NCI-H2171 (cell line): ENCODE results near the gene SAMD8.
"Not testable (repeated sequence)": the region's sequence is repeated elsewhere in the genome, so short reads cannot be mapped to it uniquely, and the experiment has no call there.

Source experiments
- DNase-seq: peaks from one replicate; lab custom pipeline; 2025; lab: John Stamatoyannopoulos, UW

Gene SAMD8

GRCh38 chr10:75140246-75140645, 28.8 kb downstream of the SAMD8 start:
- no peak for DNase-seq

- DNase-seq = no peak
These were observed 31.9 kb downstream of the SAMD8 start for GRCh38 chr10:75143353-75143752.

- DNase-seq = no peak
These were observed 34.1 kb downstream of the SAMD8 start for GRCh38 chr10:75145590-75145989.

GRCh38 chr10:75146780-75147179, 35.3 kb downstream of the SAMD8 start:
- DNase-seq = no peak

- DNase-seq = no peak
These were observed 39.2 kb downstream of the SAMD8 start for GRCh38 chr10:75150656-75151055.

- no peak for DNase-seq
These were observed 48.1 kb downstream of the SAMD8 start for GRCh38 chr10:75159519-75159918.

GRCh38 chr10:75165684-75166622, 54.5 kb downstream of the SAMD8 start:
- DNase-seq = no peak

- no peak for DNase-seq
These were observed 55.1 kb downstream of the SAMD8 start for GRCh38 chr10:75166623-75166972.

- no peak for DNase-seq
These were observed 56.8 kb downstream of the SAMD8 start for GRCh38 chr10:75168275-75168674.

GRCh38 chr10:75170215-75170614, 58.8 kb downstream of the SAMD8 start:
- DNase-seq = no peak

GRCh38 chr10:75175046-75175445, 63.6 kb downstream of the SAMD8 start:
- DNase-seq = no peak

GRCh38 chr10:75176046-75176445, 64.6 kb downstream of the SAMD8 start:
- DNase-seq = no peak

- DNase-seq = no peak
These were observed 65.3 kb downstream of the SAMD8 start for GRCh38 chr10:75176736-75177135.

- DNase-seq = no peak
These were observed 68.3 kb downstream of the SAMD8 start for GRCh38 chr10:75179657-75180177.

GRCh38 chr10:75180592-75180991, 69.1 kb downstream of the SAMD8 start:
- DNase-seq = no peak

- no peak for DNase-seq
These were observed 69.6 kb downstream of the SAMD8 start for GRCh38 chr10:75181073-75181472.

- no peak for DNase-seq
These were observed 74.9 kb downstream of the SAMD8 start for GRCh38 chr10:75186310-75186709.

GRCh38 chr10:75187961-75188426, 76.5 kb downstream of the SAMD8 start:
- DNase-seq = peak; percentile 12

- not testable (repeated sequence) for DNase-seq
These were observed 77.1 kb downstream of the SAMD8 start for GRCh38 chr10:75188522-75188921.

GRCh38 chr10:75189266-75190096, 78.0 kb downstream of the SAMD8 start:
- DNase-seq = no peak

- DNase-seq = no peak
These were observed 80.5 kb downstream of the SAMD8 start for GRCh38 chr10:75191821-75192568.

- DNase-seq = not testable (repeated sequence)
These were observed 83.2 kb downstream of the SAMD8 start for GRCh38 chr10:75194625-75195024.
